RWPE1 (cell line): ENCODE measurements around the gene HOXB8.

ENCODE experiments used
- CTCF ChIA-PET: fragments of 350-600 bp; sonication (Branson Sonifier 250); formaldehyde crosslinking; extraction: SDS; loops from one replicate; lab custom pipeline; 2021; lab: Yijun Ruan, JAX
- POLR2A ChIA-PET: fragments of 400-600 bp; formaldehyde crosslinking; extraction: SDS; loops from one replicate; lab custom pipeline; 2020; ENCODE audit warnings: antibody characterized with exemption; ENCODE audit not compliant: low non-redundant PET; lab: Yijun Ruan, JAX
- DNase-seq: peaks from one replicate; pipeline ENCODE4 v3.0.0; 2012; ENCODE audit warnings: low spot score
- H3K27ac ChIP-seq: fragments of 450-650 bp; 2 replicates; pipeline ENCODE4 v1.5.1; 2017
- TF ChIP-seq, protein P1 (sequence below): fragments of 450-650 bp; conservative IDR thresholded peaks from 2 replicates; pipeline ENCODE4 v1.5.1; 2017; ENCODE audit warnings: low read depth, mild to moderate bottlenecking

The HOXB8 gene

DNA sequence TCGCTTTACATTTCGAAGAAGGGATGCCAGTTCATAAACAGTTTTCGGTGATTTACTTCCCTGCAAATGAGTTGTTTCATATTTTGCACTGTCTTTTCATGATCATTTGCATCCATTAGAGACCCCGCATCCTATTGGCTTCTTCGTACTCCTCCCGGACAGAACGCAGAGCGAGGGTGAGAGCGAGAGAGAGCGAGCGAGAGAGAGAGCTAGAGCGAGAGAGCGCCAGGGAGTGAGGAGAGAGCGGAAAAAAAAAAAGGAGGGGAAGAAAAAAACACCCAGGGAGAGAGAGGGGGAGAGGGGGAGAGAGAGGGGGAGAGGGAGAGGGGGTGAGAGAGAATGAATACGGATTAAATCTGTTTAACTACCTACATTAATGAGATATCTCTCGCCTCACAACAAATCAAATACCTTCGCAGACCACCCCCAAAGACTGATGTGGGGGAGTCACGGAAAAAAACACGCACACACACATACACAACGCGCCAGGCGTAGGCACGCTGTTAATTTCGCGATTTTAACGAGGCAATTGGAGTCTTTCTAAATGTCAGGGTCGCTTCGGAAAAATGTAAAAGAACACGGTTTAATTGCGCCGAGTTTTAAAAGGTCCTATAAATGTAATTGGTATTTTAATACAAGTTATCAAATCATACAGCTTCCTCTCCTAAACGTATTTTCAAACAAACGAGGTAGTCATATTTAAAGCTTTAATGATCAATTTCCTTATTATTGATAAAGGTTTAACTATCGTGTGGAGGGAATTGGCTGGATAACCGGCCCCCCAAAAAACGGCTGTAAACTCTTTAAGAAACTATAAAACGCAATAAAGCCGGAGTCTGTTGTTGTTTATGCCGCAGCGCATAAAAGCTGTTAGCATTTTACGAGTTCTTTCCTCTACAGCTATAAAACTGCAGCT is at the start of gene HOXB8:
HOXB8 (minus strand) TSS at position 246 of the 916 bp plus-strand sequence. CDS start 588 bp downstream, outside the sequence.
- TF ChIP-seq, protein P1, sequence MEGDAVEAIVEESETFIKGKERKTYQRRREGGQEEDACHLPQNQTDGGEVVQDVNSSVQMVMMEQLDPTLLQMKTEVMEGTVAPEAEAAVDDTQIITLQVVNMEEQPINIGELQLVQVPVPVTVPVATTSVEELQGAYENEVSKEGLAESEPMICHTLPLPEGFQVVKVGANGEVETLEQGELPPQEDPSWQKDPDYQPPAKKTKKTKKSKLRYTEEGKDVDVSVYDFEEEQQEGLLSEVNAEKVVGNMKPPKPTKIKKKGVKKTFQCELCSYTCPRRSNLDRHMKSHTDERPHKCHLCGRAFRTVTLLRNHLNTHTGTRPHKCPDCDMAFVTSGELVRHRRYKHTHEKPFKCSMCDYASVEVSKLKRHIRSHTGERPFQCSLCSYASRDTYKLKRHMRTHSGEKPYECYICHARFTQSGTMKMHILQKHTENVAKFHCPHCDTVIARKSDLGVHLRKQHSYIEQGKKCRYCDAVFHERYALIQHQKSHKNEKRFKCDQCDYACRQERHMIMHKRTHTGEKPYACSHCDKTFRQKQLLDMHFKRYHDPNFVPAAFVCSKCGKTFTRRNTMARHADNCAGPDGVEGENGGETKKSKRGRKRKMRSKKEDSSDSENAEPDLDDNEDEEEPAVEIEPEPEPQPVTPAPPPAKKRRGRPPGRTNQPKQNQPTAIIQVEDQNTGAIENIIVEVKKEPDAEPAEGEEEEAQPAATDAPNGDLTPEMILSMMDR: no peak
- POLR2A ChIA-PET: no interaction called here
- CTCF ChIA-PET: interaction anchor here (0.6 to 1.3 kb wide), 6 partner anchors 89 to 532 kb away, joined by 3 to 4 read pairs (median 3); no protein-coding TSS in a partner anchor
- H3K27ac ChIP-seq: no peak within 1 kb of the TSS
- no peak for DNase-seq

DNA sequence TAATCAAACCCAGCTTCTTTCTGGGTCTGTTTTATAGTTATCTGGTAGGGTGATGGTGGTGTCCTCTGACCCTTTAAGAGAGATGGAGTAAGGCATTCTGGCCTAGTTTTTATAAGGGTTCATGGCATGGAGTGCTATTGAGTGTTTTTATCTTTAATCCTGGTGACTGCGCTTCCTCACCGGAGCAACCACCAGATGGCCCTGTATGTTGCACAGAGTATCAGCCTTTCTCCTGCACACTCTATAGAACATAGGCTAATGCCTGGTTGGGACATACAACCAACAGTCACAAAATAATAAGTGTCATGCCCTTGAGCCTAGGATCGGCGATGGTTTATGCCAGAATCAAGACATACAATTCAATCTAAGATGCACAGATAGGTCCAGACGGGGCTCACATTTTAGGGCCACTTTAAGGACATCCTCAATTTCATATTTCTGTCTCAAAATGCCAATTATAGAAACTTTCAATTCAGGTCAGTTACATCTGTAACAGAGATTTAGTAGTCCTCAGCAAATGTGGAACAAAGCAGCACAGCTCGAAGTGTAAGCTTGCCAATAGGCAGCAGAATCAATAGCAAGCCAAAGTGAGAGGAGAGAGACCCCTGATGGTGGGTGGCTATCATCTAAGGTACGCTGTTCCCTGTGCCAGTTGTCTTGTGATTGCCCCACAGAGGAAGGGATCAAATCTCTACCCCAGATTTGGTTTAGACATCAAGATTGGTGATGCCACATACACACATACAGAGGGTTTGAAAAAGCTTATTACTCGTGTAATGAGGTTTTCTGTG is 48.2 kb upstream of the HOXB8 start:
- ChIA-PET CTCF (interaction anchor here (0.5 to 1.7 kb wide), 5 partner anchors 8 to 220 kb away, joined by 3 to 10 read pairs (median 4); no protein-coding TSS in a partner anchor), POLR2A (no interaction called here)
- TF ChIP-seq, protein P1: no peak
- no peak overlapping the region for H3K27ac ChIP-seq
- DNase-seq: no peak

DNA sequence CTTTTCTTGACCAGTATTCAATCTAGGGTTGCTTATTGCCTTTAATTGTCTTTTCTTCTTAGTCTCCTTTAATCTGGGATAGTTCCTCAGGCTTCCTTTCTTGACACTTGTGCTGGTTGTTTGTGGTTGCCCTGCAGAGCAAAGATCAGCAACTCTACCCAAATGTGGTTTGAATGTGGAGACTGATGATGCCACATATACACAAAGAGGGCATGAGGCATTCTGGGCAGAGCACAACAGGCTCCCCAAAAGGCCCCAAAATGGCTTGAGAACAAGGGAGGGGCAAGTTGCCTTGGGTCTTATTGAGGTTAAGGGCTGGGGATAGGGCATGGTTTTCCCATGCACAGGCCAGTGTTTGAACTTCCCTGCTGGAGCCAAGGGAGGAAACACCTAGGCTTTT is 40.8 kb upstream of the HOXB8 start:
- ChIA-PET POLR2A (no interaction called here), CTCF (interaction anchor here (0.6 to 1.9 kb wide), 3 partner anchors 16 to 348 kb away, joined by 3 to 5 read pairs (median 4); no protein-coding TSS in a partner anchor)
- DNase-seq: no peak
- no peak overlapping the region for H3K27ac ChIP-seq
- TF ChIP-seq, protein P1: no peak

DNA sequence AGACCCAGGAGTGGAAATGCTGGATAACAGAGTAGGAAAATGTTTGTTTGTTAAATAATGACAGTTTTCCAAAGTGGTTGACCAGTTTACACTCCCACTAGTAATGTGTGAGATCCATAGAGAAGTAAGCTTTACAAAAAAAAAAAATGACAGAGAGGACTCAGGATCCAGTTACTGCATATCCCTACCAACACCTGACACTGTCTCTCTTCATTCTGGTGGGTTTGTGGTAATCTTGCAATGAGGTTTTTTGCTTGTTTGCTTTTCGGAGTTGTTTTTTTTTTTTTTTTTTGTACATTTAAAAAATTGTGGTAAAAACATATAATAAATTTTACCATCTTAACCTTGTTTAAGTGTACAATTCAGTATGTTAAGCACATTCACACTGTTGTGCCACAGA is 34.6 kb upstream of the HOXB8 start:
- CTCF ChIA-PET: interaction anchor here (0.6 kb wide), 1 partner anchor 75 kb away, joined by 4 read pairs; no protein-coding TSS in a partner anchor
- H3K27ac ChIP-seq: no peak overlapping the region
- TF ChIP-seq, protein P1: no peak
- POLR2A ChIA-PET: no interaction called here
- DNase-seq: no peak

DNA sequence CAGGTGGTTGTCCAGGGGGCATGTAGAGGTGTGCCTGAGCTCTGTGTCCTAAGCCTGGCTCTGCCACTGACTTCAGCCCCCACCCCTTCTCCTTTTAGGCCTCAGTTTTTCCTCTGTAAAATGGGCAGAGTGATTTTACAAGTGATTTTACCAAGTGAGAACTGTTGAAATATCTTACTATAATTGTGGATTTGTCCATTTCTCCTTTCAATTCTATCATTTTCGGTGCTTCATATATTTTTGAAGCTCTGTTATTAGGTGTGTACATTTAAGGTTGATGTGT is 32.8 kb upstream of the HOXB8 start:
- TF ChIP-seq, protein P1: no peak
- no peak for DNase-seq
- POLR2A ChIA-PET: no interaction called here
- no peak overlapping the region for H3K27ac ChIP-seq
- CTCF ChIA-PET: interaction anchor here (0.6 to 1.3 kb wide), 3 partner anchors 11 to 1213 kb away, joined by 3 read pairs; no protein-coding TSS in a partner anchor
